GM19455 (cell line): Measurements from ENCODE around the gene CDH11.

Source experiments
- ATAC-seq: cut with Tn5 transposase; IDR thresholded peaks from one replicate; pipeline ENCODE4 v1.9.1; 2021; ENCODE audit not compliant: unreplicated experiment

Gene CDH11, protein sequence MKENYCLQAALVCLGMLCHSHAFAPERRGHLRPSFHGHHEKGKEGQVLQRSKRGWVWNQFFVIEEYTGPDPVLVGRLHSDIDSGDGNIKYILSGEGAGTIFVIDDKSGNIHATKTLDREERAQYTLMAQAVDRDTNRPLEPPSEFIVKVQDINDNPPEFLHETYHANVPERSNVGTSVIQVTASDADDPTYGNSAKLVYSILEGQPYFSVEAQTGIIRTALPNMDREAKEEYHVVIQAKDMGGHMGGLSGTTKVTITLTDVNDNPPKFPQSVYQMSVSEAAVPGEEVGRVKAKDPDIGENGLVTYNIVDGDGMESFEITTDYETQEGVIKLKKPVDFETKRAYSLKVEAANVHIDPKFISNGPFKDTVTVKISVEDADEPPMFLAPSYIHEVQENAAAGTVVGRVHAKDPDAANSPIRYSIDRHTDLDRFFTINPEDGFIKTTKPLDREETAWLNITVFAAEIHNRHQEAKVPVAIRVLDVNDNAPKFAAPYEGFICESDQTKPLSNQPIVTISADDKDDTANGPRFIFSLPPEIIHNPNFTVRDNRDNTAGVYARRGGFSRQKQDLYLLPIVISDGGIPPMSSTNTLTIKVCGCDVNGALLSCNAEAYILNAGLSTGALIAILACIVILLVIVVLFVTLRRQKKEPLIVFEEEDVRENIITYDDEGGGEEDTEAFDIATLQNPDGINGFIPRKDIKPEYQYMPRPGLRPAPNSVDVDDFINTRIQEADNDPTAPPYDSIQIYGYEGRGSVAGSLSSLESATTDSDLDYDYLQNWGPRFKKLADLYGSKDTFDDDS

DNA sequence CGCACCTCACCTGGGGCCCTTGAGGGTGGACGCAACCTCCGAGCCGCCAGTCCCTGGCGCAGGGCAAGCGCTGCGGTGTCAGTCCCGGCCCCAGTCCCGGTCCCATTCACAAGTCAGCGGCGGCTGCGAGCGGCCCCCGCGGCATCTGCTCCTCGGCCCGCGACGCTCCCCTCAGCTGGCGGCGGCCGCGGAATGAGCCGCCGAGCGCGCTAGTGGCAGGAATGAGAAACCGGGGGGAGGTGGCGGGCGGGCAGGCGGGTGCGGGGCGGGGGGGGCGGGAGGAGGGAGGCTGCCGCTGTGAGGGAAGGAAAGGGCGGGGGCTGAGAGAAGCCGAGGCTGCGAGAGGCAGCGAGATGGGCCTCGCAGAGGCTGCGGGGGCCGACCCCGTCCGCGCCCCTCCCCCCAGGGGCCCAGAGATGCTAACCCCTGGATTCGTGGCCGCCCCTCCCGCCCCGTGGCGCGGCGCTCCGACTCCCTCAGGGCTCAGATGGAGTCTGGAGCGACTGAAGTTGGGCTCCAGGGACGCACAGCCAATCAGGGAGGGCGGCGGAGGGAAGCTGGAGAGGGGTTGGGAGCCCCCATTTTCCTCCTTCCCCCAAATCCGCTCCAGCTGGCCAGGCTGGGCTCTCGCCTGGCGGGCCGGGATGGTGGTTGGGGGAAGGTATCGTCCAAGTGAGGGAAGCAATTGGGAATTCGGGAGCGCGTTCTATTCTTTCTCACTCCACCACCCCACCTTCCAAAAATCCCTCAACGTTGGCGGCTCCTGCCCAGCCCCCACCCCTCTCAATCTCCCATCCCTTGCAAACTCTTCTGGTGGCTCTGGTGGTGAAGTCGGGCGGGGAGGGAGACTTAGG, at the start of gene CDH11:
CDH11 (minus strand) TSS at position 194 of the 854 bp plus-strand sequence. CDS start 117,194 bp downstream, outside the sequence.
- ATAC-seq: no peak

DNA sequence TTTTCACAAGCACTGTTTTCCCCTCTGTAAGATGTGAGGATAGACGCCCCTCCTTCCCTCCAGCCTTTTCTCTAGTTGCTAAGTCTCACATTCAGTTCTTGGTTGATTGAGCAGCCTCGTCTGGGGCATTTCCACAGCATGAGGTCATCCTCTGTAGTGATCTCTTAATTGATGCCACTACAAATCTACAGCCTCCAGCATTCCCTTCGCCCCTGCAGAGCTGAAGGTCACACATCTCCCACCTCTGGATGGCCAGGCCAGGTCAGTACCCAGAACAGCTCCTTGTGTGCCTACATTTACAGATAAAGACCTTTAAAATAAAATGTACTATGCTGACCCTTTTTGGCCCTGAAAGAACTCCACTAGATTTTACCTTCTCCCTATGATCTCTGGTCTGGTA, 32.5 kb upstream of the CDH11 start:
- no peak for ATAC-seq

DNA sequence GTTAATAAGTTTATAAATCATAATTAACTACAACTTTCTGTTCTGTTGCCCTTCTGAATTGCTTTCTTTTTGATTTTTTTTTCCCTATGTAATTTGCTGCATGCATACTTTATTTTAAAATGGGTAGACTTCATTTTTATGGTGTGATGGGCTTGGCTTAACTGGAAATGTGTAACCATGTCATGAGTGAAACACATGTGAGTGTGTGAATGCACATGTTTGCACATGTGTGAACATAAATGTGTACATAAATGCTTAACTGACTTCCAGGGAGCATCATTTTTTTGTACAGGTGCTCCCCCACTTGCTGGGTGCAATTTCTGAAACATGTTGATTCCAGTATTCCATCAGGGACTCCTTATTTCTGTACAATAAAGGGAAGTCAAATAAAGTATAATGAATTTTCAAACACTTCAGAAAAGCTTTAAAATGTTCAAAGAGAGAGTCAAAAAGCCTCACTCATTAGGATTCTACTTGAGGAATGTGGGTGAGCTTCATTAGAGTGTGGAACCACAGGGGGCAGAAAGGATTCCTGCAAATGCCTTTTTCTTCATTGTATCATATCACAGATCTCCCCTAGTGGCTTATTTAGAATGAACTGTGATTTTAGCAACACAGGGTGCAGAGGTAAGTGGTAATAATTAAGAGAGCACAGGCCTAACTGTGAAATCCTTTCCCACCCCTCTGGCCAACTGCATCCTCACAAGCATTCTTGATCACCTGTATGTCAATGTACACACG, 31.7 kb upstream of the CDH11 start:
- ATAC-seq: no peak

DNA sequence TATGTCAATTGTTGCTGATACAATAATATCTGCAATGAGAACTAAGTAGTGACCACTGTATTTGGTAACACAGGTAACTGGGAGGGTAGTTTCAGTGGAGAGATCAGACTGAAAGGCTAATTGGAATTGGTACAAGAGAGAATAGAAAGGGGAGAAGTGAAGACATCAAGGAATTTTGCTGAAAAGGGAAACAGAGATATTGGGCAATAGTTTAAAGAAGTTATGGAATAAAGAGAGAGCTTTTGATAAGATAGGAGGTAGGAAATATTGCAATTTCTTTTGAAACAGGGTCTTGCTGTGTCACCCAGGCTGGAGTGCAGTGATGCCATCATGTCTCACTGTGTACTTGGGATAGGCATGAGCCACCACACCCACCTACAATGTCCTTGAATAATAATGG, 26.9 kb upstream of the CDH11 start:
- ATAC-seq: no peak

DNA sequence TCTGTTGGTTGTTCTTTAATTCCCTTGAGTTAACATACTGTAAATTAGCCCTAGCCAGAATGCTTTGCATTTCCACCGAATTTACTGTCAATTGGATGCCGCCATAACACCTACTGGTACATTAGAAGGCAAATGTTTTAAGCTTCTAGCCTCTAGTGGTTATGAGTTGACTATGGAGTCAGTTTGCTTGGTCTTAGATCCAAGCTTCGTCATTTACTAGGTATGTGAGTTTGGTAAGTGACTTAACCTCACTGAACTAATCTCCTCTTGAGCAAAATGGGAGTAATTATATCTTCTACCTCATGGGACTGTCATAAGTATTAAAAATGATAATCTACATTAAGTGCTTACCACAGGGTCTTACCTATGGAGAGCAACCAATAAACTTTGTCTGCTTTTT, 20.4 kb upstream of the CDH11 start:
- ATAC-seq: no peak

DNA sequence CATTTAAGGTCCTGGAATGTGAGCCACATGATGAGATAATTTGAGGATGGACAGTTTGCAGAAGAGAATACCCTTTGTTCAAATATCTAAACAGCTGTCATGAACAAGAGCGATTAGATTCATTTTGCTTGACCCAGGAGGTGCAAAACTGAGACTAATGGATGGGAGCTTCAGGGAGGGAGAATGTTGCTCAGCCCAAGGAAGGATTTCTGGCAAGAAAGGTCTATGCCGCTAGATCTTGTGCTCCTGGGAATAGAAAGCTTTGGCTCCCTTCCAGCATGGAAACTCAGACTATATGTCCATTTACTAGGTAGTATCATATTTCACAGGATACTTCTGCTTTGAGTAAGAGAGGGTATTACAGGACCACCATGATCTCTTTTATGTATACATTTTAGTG, 14.8 kb upstream of the CDH11 start:
- no peak for ATAC-seq

DNA sequence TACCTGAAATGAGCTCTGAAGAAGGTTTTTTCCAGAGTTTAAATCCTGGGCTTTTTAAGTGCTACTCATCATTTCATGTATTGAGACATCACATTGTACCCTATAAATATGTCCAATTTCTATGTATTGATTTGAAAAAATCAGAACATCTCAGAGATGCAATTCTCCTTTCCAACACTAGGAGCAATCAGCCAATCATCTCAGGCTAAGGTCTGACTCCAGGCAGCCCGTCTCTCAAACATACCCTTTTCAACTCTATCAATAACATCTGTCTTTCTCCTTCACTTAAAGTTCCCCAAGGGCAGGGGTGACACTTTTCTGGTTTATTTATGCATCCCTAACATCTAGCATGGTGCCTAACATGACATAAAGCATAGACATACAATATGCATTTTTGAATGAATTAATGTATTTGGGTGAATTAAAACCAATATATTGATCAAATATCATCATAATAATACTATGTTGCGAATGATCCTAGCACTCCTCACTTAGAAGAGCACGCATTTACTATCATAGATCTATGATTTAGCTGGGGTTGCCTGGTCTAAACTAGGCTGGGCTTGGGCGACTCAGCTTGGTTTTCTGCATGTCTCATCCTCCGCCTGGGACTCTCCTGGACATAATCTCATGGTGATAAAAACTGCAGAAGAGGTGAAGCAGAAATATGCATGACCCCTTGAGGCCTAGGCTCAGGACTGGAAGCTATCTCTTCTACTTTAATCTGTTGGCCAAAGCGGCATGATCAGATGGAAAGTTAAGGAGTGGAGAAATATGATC, 5.2 kb upstream of the CDH11 start:
- no peak for ATAC-seq

DNA sequence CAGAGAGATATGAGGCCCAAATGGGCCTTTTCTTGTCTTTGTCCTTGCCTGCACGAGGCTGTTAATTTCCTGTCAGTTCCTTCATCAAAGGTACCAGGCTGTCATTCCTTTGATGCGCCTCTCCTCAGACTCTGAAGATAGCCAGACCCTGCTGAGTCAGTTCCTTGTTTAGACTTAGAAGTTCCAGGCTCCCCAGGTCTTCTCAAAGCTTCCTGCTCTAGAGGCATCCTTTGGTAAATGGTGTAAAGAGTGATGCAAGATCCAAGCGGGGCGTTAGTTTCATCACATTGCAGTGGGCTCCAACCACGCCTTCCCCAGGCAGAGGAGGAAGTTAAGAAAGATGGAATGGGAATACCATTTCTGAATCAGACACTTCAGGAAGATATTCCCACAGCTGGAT, 4.0 kb upstream of the CDH11 start:
- no peak for ATAC-seq

DNA sequence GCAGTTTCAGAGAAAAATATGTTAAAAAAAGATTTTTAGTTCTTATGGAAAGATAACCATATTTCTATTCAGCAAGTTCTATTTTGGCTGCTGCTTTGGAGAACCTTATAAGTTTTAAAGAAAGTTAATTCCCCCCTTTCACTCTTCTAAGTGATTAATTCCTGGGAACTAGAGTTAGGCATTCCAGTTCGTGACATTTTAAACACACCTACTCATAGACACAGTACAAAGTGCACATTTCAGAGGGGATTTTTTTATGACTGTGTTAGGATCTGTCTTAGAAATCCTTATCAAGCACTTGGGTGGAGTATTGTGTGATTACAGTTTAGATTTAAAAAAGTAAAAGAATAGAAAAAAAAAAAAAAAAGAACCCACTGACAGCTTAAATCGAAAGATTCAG, 3.5 kb upstream of the CDH11 start:
- ATAC-seq: no peak

DNA sequence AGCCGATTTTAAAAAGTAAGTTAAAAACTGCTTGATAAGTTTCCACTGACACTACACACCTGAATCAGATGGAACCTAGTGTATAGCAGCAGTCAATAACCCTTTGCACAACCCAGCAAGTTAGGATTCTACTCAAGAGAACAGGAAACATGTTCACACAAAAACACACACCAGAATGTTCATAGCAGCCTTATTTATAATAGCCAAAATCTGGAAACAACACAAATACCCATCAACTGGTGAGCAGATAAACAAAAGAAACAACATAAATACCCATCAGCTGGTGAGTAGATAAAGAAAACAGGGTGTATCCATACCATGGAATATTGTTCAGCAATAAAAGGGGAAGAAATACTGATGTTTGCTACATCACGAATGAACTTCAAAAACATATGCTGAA, 2.7 kb upstream of the CDH11 start:
- ATAC-seq: no peak

DNA sequence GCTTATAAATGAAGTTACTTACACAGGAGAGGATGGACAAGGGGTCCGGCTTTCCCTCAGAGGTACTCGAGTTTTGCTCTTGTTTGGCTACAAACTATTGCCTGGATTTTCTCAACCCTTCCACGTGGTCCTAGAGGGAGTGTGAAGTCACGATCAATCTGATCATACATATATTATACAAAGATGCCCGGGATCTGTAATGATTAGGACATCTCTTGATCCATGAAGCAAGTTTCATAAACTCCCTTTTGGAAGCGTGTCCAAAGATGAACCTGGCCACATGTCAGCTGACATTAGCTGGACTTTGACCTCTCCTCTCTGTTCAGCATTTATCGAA, 2.3 kb upstream of the CDH11 start:
- no peak for ATAC-seq

DNA sequence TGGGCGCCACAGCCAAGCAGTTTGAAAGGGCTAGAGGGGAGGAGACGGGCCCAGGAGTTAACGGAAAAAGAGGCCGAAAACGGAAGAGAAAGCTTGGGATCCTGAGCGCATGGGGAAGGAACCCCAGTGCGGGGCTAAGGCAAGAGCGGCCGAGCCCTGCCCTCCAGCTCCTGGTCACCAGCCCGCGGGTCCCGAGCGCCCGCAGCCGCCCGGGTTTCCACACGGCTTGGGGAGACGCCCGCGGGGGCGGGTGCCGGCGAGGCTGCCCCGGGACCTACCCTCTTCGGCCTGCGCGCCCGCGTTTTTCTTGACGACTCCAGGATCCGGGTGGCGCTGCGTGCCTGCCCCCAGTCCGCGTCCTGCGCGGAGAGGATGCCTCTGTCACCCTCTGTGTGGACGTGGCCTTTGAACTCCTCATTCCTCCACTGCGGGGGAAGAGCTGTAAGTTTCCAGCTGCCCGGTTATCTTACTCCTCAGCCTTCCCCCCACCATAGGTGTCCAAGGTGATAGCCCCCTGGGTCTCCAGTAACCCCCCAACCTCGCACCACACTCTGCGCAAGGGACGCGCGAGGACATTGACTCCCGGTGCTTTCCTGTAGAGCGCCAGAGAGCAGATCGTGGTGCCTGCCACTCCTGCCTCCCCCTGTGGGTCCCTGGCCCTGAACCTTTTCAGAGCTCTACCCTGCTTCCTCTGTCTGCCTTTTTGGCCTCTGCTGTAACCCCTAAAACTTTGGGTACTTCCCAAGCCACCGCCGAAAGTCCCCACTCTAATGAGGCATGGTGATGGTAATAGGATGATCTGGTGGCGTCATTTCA, 1.7 kb upstream of the CDH11 start:
- no peak for ATAC-seq

DNA sequence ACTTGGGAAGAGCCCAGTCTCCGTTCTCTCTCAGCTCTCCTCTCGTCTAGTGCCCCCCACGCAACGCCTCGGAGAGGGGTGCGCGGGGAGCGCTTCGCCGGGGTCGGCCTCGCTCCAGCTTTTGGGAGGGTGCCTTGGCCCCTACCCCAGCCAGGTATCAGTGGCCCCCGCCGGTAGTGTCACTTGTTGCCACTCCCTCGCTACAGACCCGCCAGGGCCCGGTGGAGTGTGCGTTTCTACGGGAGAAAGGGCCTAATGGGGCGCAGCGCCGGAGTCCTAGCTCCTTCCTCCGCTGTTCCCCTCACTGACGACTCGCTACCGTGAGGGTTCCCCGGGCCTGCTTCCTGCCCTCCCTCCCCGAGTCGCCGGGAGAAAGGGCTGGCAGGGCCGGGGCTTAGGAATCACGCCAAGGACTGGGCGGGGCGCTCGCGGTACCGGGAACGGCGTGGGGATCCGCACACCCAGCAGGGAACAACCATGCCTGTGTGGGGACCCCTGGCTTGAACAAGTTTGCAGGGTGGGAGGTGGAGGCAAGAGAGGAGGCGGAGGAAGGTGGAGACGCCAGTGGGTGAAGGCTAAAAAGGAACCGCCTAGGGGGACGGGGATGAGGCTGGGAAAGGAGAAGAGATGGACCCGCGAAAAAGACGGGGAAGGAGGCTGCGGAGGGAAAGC, 997 bp upstream of the CDH11 start:
- no peak for ATAC-seq

DNA sequence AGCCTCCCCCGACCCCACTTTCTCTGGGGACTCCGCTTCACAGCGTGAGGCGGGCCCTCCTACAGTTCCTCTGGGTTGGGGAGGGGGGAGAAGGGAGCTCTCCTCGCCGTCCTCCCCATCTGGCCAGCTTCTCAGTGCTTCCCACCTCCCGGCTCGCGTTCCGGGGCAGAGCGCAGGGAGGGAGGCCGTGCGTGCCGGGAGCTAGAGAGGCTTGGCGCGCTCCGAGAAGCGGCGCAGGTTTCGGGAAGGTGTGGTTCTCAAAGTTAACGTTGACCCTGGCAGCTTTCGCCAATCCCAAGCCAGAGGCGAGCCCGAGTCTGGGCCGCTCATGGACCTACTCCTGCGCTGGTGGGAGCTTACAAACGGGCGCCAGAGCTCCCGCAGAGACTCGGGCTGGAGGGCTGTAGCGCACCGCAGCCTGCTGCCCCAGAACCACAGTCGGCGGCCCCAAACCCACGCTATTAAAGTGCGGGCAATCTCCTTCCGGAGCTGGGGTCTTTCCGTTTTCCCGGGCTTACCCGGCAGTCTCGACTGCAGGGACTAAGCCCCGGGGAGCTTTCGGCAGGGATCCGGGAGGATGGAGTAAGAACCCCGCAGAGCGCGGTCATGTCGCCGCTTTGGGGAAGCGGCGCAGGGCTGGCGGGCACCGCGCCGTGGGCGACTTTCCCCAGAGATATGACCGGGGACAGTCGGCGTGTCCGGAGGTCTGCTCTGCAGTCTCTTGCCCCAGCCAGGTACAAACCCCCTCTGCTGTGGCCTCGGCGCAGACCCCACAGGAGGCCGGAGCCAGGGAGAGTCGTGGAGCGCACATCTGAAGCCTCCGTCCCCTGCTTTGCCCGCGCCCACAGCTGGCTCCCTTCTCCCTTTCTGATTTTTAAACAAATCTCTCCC, 787 bp downstream of the CDH11 start:
- no peak for ATAC-seq

DNA sequence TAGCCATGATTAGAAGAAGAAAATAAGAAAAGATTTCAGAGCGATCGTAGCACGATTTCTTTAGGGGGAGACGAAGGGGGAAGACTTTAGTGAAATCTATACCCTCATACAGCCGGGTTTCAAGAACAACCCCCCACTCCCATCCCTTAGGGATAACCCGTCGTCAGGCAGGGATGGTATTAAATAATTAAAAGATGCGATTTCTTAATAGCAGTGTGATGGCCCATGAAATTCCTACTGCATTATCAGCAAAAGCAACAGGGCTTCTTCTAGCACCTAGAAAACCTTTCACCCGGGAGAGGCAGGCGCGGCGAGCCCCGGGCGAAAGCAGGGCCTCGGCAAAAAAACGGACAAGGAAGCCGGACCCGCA, 1.4 kb downstream of the CDH11 start:
- no peak for ATAC-seq

DNA sequence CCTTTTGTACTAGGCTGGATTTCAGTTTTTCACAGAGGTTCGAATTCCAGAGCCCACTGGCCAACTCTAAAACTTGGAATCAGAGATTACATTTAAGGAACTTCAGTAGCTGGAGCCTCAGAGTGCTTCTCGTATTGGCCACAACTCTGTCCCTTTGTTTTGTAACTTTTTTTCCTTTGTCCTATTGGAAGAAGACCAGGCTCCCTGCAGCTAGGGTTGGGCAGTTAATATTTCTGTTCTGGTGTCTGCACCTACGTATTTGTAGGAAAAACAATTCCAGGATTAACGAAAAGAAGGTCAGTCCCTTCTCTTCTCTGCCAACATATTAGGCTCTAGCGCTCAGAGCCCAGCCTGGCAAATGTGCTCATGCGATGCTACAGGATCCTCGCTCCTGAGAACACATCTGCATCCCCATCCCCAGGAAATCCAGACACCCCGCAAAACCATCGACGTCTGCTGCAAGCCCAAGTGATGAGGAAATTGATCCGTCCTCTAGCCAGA, 1.9 kb downstream of the CDH11 start:
- no peak for ATAC-seq

DNA sequence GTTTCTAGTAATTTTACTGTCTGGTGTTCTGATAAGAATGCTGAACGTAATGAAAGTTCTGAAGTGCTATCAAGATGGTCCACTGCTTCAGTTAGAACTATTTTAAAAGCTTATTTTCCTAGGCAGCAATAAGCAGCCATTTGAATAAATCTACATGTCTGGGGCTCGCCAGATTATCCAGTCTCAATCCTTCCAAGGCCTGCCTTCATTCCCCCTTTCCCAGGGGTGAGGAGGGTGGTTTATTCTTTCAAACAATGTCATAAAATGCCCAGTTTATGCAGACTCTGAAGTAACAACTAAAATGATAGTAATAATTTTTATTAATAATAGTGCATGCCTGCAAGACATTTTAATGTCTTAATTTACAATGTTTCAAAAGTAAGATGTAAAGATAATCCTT, 2.4 kb downstream of the CDH11 start:
- no peak for ATAC-seq

DNA sequence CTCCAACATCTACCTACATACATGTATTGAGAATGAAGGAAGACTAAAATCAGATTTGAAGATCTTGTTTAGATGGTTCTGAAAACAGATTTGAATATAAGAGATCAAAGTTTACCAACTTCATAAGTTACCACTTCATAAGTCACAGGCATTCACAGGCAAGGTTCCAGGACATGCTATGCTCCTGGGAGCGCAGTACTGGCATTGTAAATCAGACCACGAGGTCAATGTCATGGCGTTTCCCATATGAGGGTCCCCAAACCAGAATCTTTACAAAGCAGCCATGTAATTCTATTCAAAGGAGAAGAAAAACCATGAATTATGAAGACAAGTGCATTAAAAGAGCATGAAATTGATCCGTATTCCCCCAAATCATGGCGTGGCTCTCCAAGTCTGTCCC, 3.0 kb downstream of the CDH11 start:
- no peak for ATAC-seq
